MM.1S (cell line): Measurements from ENCODE around the gene FUT3.

Experiments used
- CTCF ChIP-seq: fragments of 300-600 bp; sonication (generic); IDR thresholded peaks from 2 replicates; pipeline ENCODE4 v1.5.1; 2016; ENCODE audit warnings: antibody characterized with exemption, low read length, mixed read lengths
- EZH2 ChIP-seq: fragments of 300-600 bp; sonication (generic); optimal IDR thresholded peaks from 2 replicates; pipeline ENCODE3; 2017; ENCODE audit warnings: low read depth, mild to moderate bottlenecking, antibody characterized with exemption, low read length, mixed read lengths
- EZH2phosphoT487 ChIP-seq: fragments of 300-600 bp; sonication (generic); IDR thresholded peaks from 2 replicates; pipeline ENCODE4 v1.6.1; 2018; ENCODE audit warnings: antibody characterized with exemption, low read length

DNA sequence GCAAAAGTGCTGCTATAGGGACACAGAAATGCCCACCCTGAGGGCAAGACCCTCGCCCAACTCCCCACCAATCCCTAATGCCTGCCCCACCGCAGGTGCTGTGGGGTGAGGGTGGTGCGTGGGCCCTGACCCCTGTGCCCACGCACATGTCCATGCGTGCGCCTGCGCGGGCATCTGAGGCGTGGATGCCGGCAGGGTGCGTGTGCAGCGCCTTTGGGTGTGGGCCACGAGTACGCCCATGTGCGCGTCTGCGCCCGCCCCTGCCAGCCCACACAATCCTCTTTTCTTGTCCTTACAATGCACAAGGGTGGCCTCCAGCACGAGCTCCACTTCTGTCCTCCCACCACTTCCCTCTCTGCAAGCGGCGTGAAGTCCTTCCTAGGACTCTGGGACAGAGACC is 26.1 kb downstream of the FUT3 start:
- TF ChIP-seq CTCF (no peak), EZH2 (no peak), EZH2phosphoT487 (no peak)
